HepG2 (cell line): Measurements from ENCODE around the gene C1QTNF12. TPM values are rescaled to one million over a fixed set of nuclear protein-coding genes. Genes with fewer than 3 reads are reported as not detected.

Source experiments
- ATAC-seq: fragments of 200-7000 bp; cut with Tn5 transposase; 3 replicates; pipeline ENCODE4 v1.9.1; 2020; ENCODE audit warnings: mild to moderate bottlenecking, moderate library complexity
- BruUV-seq: library from RNA; stranded (reverse); fragments of 400-500 nt; replicated peaks from 2 replicates; lab custom pipeline; 2021; lab: Mats Ljungman, UMichigan
- CTCF ChIA-PET: fragments of 300-600 bp; formaldehyde crosslinking; extraction: SDS; loops from one replicate; lab custom pipeline; 2021; ENCODE audit warnings: low total read pairs, inconsistent platforms, low intra/inter-chr PET ratio; lab: Yijun Ruan, JAX
- POLR2A ChIA-PET: fragments of 350-600 bp; sonication (Branson Sonifier 250); formaldehyde crosslinking; loops from one replicate; lab custom pipeline; 2020; ENCODE audit warnings: antibody characterized with exemption, inconsistent platforms; lab: Yijun Ruan, JAX
- DNase-seq: peaks from one replicate; pipeline ENCODE4 v3.0.0-alpha.2; 2015; ENCODE audit warnings: low spot score
- FAIRE-seq: peaks from 3 replicates; lab custom pipeline; 2011; peaks lifted over from hg19 to GRCh38; lab: Jason Lieb, UNC
- H2AFZ ChIP-seq: one replicate; pipeline ENCODE4 v1.6.1; 2011; ENCODE audit warnings: low read length, inconsistent platforms
- H3K27ac ChIP-seq: fragments of 300-600 bp; 3 replicates; pipeline ENCODE4 v1.8.0; 2011; ENCODE audit warnings: mixed run types, mild to moderate bottlenecking, mixed read lengths, low read length, inconsistent platforms; ENCODE audit not compliant: insufficient read depth; ENCODE audit errors: extremely low read length
- H3K27me3 ChIP-seq, 2 experiments: fragments of 200-600 bp in 1 of 2; 2 replicates in 1 of 2; 3 replicates in 1 of 2; pipeline versions ENCODE4 v1.6.0 to v1.8.0; 2011; ENCODE audit warnings: low read length in 2 of 2, mild to moderate bottlenecking in 2 of 2, moderate library complexity in 2 of 2, inconsistent platforms in 1 of 2; ENCODE audit not compliant: insufficient read depth in 2 of 2, control insufficient read depth in 1 of 2
- H3K36me3 ChIP-seq, 2 experiments: fragments of 200-600 bp in 1 of 2; replicated peaks in 1 of 2; 2 replicates in 1 of 2; 3 replicates in 1 of 2; pipeline versions ENCODE4 v1.5.1 to v1.8.0; 2011; ENCODE audit warnings: low read length in 2 of 2, inconsistent platforms in 1 of 2; ENCODE audit not compliant: insufficient read depth in 2 of 2, control insufficient read depth in 1 of 2
- H3K4me1 ChIP-seq: 2 replicates; pipeline ENCODE4 v1.5.1; 2012; ENCODE audit warnings: low read length, inconsistent platforms; ENCODE audit not compliant: insufficient read depth
- H3K4me2 ChIP-seq: 2 replicates; pipeline ENCODE4 v1.6.0; 2011; ENCODE audit warnings: low read depth, low read length, inconsistent platforms
- H3K4me3 ChIP-seq, 3 experiments: fragments of 200-600 bp in 1 of 3; sonication (generic), shearing (Covaris generic) in 1 of 3; replicated peaks in 1 of 3; 2 replicates each; pipeline ENCODE4 v1.5.1; 2011 to 2016; ENCODE audit warnings: low read length in 3 of 3, inconsistent platforms in 2 of 3, low read depth in 2 of 3, mild to moderate bottlenecking in 2 of 3, control low read depth in 1 of 3, mixed read lengths in 1 of 3; ENCODE audit not compliant: insufficient read depth in 1 of 3
- H3K79me2 ChIP-seq: one replicate; pipeline ENCODE4 v1.6.1; 2011; ENCODE audit warnings: low read length, inconsistent platforms; ENCODE audit not compliant: insufficient read depth
- H3K9ac ChIP-seq: 2 replicates; pipeline ENCODE4 v1.6.0; 2011; ENCODE audit warnings: mild to moderate bottlenecking, low read depth, low read length, inconsistent platforms; ENCODE audit not compliant: insufficient read depth
- H3K9me3 ChIP-seq: 2 replicates; pipeline ENCODE4 v1.5.1; 2012; ENCODE audit warnings: mild to moderate bottlenecking, low read length
- H4K20me1 ChIP-seq: 2 replicates; pipeline ENCODE4 v1.6.0; 2011; ENCODE audit warnings: inconsistent platforms, mild to moderate bottlenecking, low read length, moderate library complexity; ENCODE audit not compliant: insufficient read depth
- AGO2 ChIP-seq: fragments of 200-400 bp; formaldehyde crosslinking; optimal IDR thresholded peaks from 2 replicates; pipeline ENCODE3; 2017; ENCODE audit warnings: mild to moderate bottlenecking, low read depth, low read length, moderate library complexity
- RBFOX2 ChIP-seq: fragments of 200-400 bp; formaldehyde crosslinking; IDR thresholded peaks from 2 replicates; pipeline ENCODE4 v1.6.1; 2017; ENCODE audit warnings: low read depth, mild to moderate bottlenecking, low read length
- ZBTB21 ChIP-seq: sonication (generic); formaldehyde crosslinking; IDR thresholded peaks from 2 replicates; pipeline ENCODE4 v1.4.0; 2020; ENCODE audit warnings: missing genetic modification reagents
- ZC3H13 ChIP-seq: sonication (generic); formaldehyde crosslinking; IDR thresholded peaks from 2 replicates; pipeline ENCODE4 v1.8.1; 2023; ENCODE audit warnings: mild to moderate bottlenecking, missing genetic modification reagents, moderate library complexity
- ZNF331 ChIP-seq: sonication (generic); formaldehyde crosslinking; IDR thresholded peaks from 2 replicates; pipeline ENCODE4 v1.4.0; 2020; ENCODE audit warnings: missing genetic modification reagents
- ZNF501 ChIP-seq: sonication (generic); formaldehyde crosslinking; IDR thresholded peaks from 2 replicates; pipeline ENCODE4 v1.5.1; 2020; ENCODE audit warnings: mild to moderate bottlenecking, moderate library complexity, missing genetic modification reagents
- ZNF589 ChIP-seq: sonication (generic); formaldehyde crosslinking; conservative IDR thresholded peaks from 2 replicates; pipeline ENCODE4 v1.8.0; 2022; ENCODE audit warnings: mild to moderate bottlenecking, moderate library complexity, missing genetic modification reagents
- WGBS: methylation state at CpG from one replicate; pipeline ENCODE4 v1.1.6; 2017; ENCODE audit warnings: low lambda C conversion rate; 5-methylcytosine and 5-hydroxymethylcytosine counted together
- in situ Hi-C: cut with HindIII; loops from 2 replicates; pipeline ENCODE4 v1.10.0; 2017; ENCODE audit warnings: low pct_unique_long_range_greater_than_20kb; ENCODE audit not compliant: extremely low pct_ligation_motif_present
- intact Hi-C: fragments of 100-400 bp; cut with micrococcal nuclease; formaldehyde crosslinking; loops from one replicate; pipeline ENCODE4 v1.10.0; 2022; ENCODE audit not compliant: unreplicated experiment
- polyA plus RNA-seq, 8 experiments: library from polyadenylated mRNA; depleted of rRNA in 3 of 8; stranded (reverse) in 7 of 8; unstranded in 1 of 8; fragments of >200 nt; fragmentation: Illumina TruSeq in 4 of 8; extraction: Trizol in 4 of 8; gene quantifications; 2 replicates each; pipeline versions ENCODE4 v1.2.1 to v1.2.3, GENCODE V29; 2011 to 2016; ENCODE audit warnings: low read depth in 4 of 8, missing spikeins in 1 of 8, mixed read lengths in 1 of 8; ENCODE audit not compliant: insufficient read depth in 1 of 8
- total RNA-seq, 5 experiments: library from RNA; depleted of rRNA; stranded (reverse); fragments of >200 nt; fragmentation: Illumina TruSeq; extraction: Trizol; gene quantifications; 2 replicates each; pipeline ENCODE4 v1.2.3, GENCODE V29; 2016; ENCODE audit warnings: low read depth in 1 of 5
- TF ChIP-seq, protein P1 (sequence below): sonication (generic); formaldehyde crosslinking; IDR thresholded peaks from 2 replicates; pipeline ENCODE4 v1.9.0; 2022; ENCODE audit warnings: missing genetic modification reagents, mild to moderate bottlenecking, borderline replicate concordance

C1QTNF12 gene
- total and polyA plus RNA-seq, 2 of the 13 experiments (the other 11 are each of a cell fraction or from before 2014, with no cell fraction given), result 0.18 to 0.64 TPM

DNA sequence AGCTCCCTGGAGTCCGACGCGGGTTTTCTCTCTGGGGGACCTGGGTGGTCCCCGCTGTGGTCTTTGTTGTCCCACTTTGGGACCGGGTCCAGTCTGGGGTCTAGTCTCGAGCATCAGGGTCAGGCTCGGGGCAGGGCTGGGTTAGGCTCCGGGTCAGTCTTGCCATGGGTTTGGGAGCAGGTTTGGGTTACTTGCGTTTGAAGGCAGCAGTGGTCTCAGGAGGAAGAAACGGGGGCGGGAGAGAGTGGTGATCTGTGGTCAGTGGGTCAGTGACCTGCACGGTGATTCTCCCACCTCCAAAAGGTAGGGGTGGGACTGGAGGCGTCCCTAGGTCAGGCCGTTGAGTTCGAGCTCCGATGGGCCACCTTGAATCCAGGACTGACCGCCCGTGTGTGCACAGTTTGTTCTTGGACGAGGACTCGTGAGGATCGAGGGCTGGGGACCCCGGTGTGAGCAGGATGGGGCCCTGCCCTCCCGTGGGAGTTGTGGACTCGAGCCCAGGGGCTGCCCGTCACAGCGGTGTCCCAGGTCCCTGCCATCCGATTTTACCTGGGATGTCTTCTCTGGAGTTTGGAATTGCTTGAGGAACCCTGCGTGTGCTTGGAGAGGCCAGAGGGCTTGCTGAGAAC, 12.2 kb downstream of the C1QTNF12 start:
- no peak overlapping the region for H3K9ac ChIP-seq
- no peak overlapping the region for H3K4me3 ChIP-seq
- TF ChIP-seq RBFOX2, result peak; percentile 47
- TF ChIP-seq ZNF501 (CRISPR knock-in tag), result 0 out of 2 replicates have a peak, but pooled peaks have one; percentile 7
- peak; percentile 86 for TF ChIP-seq AGO2
- no peak for TF ChIP-seq ZNF331 (CRISPR knock-in tag)
- TF ChIP-seq ZNF589 (CRISPR knock-in tag), result 0 out of 2 replicates have a peak, but pooled peaks have one; percentile 25
- TF ChIP-seq ZBTB21, result no peak
- peak; percentile 82; the same call in 1 of the 2 replicates for TF ChIP-seq ZC3H13 (CRISPR knock-in tag)
- TF ChIP-seq, protein P1, sequence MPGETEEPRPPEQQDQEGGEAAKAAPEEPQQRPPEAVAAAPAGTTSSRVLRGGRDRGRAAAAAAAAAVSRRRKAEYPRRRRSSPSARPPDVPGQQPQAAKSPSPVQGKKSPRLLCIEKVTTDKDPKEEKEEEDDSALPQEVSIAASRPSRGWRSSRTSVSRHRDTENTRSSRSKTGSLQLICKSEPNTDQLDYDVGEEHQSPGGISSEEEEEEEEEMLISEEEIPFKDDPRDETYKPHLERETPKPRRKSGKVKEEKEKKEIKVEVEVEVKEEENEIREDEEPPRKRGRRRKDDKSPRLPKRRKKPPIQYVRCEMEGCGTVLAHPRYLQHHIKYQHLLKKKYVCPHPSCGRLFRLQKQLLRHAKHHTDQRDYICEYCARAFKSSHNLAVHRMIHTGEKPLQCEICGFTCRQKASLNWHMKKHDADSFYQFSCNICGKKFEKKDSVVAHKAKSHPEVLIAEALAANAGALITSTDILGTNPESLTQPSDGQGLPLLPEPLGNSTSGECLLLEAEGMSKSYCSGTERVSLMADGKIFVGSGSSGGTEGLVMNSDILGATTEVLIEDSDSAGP (CRISPR knock-in tag), result 0 out of 2 replicates have a peak, but pooled peaks have one; percentile 4
- H2AFZ ChIP-seq, result no peak overlapping the region
- in situ Hi-C loops, result no loop called here
- no peaks in the 10 kb centered on the region for H4K20me1 ChIP-seq
- H3K9me3 ChIP-seq, result no peaks in the 10 kb centered on the region
- 89% methylated on average over 22 of the region's 28 CpGs for WGBS
- ATAC-seq (no peak), DNase-seq (no peak), FAIRE-seq (no peak)
- CTCF ChIA-PET, result no interaction called here
- H3K36me3 ChIP-seq, result no peaks in the 10 kb centered on the region; a peak in 1 of 5 replicates
- H3K27me3 ChIP-seq, result no peaks in the 10 kb centered on the region; a peak in 2 of 5 replicates
- no TSS peak for BruUV-seq
- peaks cover 26% of the 10 kb centered on the region for H3K79me2 ChIP-seq
- intact Hi-C loops, result loop anchor here (5.0 to 10.0 kb wide), 3 partner anchors 59 to 229 kb away; partner anchors contain the start of genes HES4 and TTLL10
- no peak overlapping the region; the same call in 1 of the 2 replicates for H3K4me2 ChIP-seq
- H3K4me1 ChIP-seq, result peaks cover 84% of the 10 kb centered on the region
- no peak overlapping the region for H3K27ac ChIP-seq
- POLR2A ChIA-PET, result no interaction called here
